Measurements from ENCODE around the gene CAPN5. TPM values are rescaled to one million over a fixed set of nuclear protein-coding genes. Genes with fewer than 3 reads are reported as not detected.

The CAPN5 gene
- total and polyA plus RNA-seq, 2 of the 13 experiments (the other 11 are each of a cell fraction or from before 2014, with no cell fraction given): 0.27 to 1.2 TPM

DNA sequence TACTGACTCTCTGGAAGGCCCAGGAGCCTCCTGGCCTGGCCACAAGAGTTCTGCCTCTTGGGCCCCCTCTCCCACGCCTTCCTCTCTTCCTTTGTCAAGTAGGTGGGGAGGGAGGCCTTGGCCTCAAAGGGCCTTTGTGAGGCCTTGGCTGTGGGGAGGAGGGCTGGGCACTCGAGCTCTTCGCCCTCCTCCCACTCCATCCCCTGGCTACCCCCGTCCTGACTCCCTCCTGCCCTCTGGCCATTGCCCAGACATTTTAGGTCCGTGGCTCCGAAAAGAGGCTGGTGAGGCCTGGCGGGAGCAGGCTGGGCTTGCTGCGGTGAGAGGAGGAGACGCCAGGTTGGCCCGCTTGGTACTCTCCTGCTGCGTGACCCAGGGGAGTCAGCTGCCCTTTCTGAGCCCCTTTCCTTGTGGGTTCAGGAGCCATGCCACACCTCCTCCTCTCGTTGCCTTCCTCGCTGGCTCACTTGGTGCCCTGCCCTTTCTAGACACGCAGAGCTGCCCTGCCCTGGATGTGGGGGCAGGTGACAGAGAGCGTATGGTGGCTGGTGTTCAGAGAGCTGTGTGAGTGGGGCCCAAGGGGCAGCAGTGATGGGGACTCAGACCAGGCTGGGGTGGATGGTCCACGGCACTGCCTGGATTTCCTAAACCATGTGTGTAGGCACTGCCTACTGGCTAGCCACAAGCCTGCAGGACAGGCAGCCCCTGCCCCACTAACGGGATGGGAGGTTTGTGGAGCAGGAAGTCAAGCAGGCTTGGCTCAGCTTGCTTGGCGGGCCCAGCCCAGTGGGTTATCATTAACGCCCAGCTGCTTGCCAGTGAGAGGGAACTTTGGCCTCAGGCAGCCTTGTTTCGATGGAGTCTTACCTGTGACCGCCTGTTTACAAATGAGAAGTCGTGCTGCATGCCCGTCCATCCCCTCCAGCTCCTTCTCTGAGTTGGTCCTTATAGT, 20.0 kb downstream of the CAPN5 start (continued):
- TF ChIP-seq, protein P1, sequence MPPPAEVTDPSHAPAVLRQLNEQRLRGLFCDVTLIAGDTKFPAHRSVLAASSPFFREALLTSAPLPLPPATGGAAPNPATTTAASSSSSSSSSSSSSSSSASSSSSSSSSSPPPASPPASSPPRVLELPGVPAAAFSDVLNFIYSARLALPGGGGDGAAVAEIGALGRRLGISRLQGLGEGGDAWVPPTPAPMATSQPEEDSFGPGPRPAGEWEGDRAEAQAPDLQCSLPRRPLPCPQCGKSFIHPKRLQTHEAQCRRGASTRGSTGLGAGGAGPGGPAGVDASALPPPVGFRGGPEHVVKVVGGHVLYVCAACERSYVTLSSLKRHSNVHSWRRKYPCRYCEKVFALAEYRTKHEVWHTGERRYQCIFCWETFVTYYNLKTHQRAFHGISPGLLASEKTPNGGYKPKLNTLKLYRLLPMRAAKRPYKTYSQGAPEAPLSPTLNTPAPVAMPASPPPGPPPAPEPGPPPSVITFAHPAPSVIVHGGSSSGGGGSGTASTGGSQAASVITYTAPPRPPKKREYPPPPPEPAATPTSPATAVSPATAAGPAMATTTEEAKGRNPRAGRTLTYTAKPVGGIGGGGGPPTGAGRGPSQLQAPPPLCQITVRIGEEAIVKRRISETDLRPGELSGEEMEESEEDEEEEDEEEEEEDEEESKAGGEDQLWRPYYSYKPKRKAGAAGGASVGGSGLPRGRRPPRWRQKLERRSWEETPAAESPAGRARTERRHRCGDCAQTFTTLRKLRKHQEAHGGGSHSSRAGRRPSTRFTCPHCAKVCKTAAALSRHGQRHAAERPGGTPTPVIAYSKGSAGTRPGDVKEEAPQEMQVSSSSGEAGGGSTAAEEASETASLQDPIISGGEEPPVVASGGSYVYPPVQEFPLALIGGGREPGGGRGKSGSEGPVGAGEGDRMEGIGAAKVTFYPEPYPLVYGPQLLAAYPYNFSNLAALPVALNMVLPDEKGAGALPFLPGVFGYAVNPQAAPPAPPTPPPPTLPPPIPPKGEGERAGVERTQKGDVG (CRISPR knock-in tag; IDR thresholded peaks at IDR 0.05; ENCODE audit: borderline replicate concordance): peak; percentile 40; the same call in 1 of the 2 replicates
- TF ChIP-seq IKZF4 (CRISPR knock-in tag; IDR thresholded peaks at IDR 0.05; ENCODE audit: borderline replicate concordance, low read depth, not compliant biosample characterization) (no peak), FOXA3 (CRISPR knock-in tag; IDR thresholded peaks at IDR 0.05) (peak; percentile 75; the same call in 1 of the 2 replicates), SMAD1 (CRISPR knock-in tag; IDR thresholded peaks at IDR 0.05; ENCODE audit: borderline replicate concordance, low read depth) (peak; percentile 73; the same call in 1 of the 2 replicates), ZNF430 (CRISPR knock-in tag; IDR thresholded peaks at IDR 0.05) (no peak), RARA (CRISPR knock-in tag; IDR thresholded peaks at IDR 0.05) (no peak), MAF1 (CRISPR knock-in tag; IDR thresholded peaks at IDR 0.05; ENCODE audit: borderline replicate concordance) (no peak), KLF9 (CRISPR knock-in tag; IDR thresholded peaks at IDR 0.05; ENCODE audit: low read depth) (no peak), SAP130 (CRISPR knock-in tag; IDR thresholded peaks at IDR 0.05; ENCODE audit: low read depth) (peak; percentile 49; the same call in 1 of the 2 replicates), ELF3 (CRISPR knock-in tag; IDR thresholded peaks at IDR 0.05) (peak; percentile 72), LCORL (IDR thresholded peaks at IDR 0.05) (no peak), LCORL (CRISPR knock-in tag; IDR thresholded peaks at IDR 0.05) (peak; percentile 25; the same call in 1 of the 2 replicates), NR3C1 (CRISPR knock-in tag; IDR thresholded peaks at IDR 0.05) (no peak)
- TF ChIP-seq, protein P2, sequence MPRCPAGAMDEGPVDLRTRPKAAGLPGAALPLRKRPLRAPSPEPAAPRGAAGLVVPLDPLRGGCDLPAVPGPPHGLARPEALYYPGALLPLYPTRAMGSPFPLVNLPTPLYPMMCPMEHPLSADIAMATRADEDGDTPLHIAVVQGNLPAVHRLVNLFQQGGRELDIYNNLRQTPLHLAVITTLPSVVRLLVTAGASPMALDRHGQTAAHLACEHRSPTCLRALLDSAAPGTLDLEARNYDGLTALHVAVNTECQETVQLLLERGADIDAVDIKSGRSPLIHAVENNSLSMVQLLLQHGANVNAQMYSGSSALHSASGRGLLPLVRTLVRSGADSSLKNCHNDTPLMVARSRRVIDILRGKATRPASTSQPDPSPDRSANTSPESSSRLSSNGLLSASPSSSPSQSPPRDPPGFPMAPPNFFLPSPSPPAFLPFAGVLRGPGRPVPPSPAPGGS (CRISPR knock-in tag; IDR thresholded peaks at IDR 0.05): 0 out of 2 replicates have a peak, but pooled peaks have one; percentile 29
- TF ChIP-seq, protein P3, sequence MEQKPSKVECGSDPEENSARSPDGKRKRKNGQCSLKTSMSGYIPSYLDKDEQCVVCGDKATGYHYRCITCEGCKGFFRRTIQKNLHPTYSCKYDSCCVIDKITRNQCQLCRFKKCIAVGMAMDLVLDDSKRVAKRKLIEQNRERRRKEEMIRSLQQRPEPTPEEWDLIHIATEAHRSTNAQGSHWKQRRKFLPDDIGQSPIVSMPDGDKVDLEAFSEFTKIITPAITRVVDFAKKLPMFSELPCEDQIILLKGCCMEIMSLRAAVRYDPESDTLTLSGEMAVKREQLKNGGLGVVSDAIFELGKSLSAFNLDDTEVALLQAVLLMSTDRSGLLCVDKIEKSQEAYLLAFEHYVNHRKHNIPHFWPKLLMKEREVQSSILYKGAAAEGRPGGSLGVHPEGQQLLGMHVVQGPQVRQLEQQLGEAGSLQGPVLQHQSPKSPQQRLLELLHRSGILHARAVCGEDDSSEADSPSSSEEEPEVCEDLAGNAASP (CRISPR knock-in tag; IDR thresholded peaks at IDR 0.05; ENCODE audit: borderline replicate concordance): peak; percentile 35; the same call in 1 of the 2 replicates
- TF ChIP-seq, protein P4, sequence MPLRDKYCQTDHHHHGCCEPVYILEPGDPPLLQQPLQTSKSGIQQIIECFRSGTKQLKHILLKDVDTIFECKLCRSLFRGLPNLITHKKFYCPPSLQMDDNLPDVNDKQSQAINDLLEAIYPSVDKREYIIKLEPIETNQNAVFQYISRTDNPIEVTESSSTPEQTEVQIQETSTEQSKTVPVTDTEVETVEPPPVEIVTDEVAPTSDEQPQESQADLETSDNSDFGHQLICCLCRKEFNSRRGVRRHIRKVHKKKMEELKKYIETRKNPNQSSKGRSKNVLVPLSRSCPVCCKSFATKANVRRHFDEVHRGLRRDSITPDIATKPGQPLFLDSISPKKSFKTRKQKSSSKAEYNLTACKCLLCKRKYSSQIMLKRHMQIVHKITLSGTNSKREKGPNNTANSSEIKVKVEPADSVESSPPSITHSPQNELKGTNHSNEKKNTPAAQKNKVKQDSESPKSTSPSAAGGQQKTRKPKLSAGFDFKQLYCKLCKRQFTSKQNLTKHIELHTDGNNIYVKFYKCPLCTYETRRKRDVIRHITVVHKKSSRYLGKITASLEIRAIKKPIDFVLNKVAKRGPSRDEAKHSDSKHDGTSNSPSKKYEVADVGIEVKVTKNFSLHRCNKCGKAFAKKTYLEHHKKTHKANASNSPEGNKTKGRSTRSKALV (CRISPR knock-in tag; IDR thresholded peaks at IDR 0.05): no peak
- TF ChIP-seq, protein P5, sequence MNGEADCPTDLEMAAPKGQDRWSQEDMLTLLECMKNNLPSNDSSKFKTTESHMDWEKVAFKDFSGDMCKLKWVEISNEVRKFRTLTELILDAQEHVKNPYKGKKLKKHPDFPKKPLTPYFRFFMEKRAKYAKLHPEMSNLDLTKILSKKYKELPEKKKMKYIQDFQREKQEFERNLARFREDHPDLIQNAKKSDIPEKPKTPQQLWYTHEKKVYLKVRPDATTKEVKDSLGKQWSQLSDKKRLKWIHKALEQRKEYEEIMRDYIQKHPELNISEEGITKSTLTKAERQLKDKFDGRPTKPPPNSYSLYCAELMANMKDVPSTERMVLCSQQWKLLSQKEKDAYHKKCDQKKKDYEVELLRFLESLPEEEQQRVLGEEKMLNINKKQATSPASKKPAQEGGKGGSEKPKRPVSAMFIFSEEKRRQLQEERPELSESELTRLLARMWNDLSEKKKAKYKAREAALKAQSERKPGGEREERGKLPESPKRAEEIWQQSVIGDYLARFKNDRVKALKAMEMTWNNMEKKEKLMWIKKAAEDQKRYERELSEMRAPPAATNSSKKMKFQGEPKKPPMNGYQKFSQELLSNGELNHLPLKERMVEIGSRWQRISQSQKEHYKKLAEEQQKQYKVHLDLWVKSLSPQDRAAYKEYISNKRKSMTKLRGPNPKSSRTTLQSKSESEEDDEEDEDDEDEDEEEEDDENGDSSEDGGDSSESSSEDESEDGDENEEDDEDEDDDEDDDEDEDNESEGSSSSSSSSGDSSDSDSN (CRISPR knock-in tag; IDR thresholded peaks at IDR 0.05): peak; percentile 43

All from HepG2 (cell line).